Endothelial cell of umbilical vein (primary cell): ENCODE data around the gene ADAMTSL2. TPM values are rescaled to one million over a fixed set of nuclear protein-coding genes. Genes with fewer than 3 reads are reported as not detected.

Experiments
- BruUV-seq: library from RNA; stranded (reverse); fragments of 400-500 nt; replicated peaks from 2 replicates; lab custom pipeline; 2021; lab: Mats Ljungman, UMichigan
- CTCF ChIA-PET: fragments of 300-600, 350-600 bp; sonication (Branson Sonifier 250); formaldehyde crosslinking; loops from one replicate; lab custom pipeline; 2021; ENCODE audit warnings: antibody characterized with exemption, inconsistent platforms; lab: Charles Lee
- POLR2A ChIA-PET: fragments of 300-600, 350-600 bp; sonication (Branson Sonifier 250); formaldehyde crosslinking; loops from one replicate; lab custom pipeline; 2021; ENCODE audit warnings: antibody characterized with exemption, inconsistent platforms; lab: Charles Lee
- DNase-seq: peaks from one replicate; pipeline ENCODE4 v3.0.0-alpha.2; 2011; ENCODE audit warnings: low read depth, low spot score
- FAIRE-seq: peaks from 2 replicates; lab custom pipeline; 2011; peaks lifted over from hg19 to GRCh38; lab: Jason Lieb, UNC
- H2AFZ ChIP-seq: 2 replicates; pipeline ENCODE4 v1.6.0; 2012; ENCODE audit warnings: low read depth, low read length, control low read depth, inconsistent platforms
- H3K27ac ChIP-seq: 2 replicates; pipeline ENCODE4 v1.5.1; 2011; ENCODE audit warnings: low read depth, mild to moderate bottlenecking, control low read depth, low read length, moderate library complexity; ENCODE audit not compliant: insufficient read depth
- H3K27me3 ChIP-seq, 2 experiments: 2 replicates each; pipeline versions ENCODE4 v1.6.0 to v1.6.1; 2011; ENCODE audit warnings: low read length in 2 of 2, mixed read lengths in 1 of 2; ENCODE audit not compliant: control insufficient read depth in 2 of 2, insufficient read depth in 2 of 2
- H3K36me3 ChIP-seq, 2 experiments: 2 replicates in 1 of 2; 3 replicates in 1 of 2; pipeline ENCODE4 v1.5.1; 2011; ENCODE audit warnings: low read length in 2 of 2, mild to moderate bottlenecking in 1 of 2, moderate library complexity in 1 of 2; ENCODE audit not compliant: control insufficient read depth in 2 of 2, insufficient read depth in 2 of 2; ENCODE audit errors: extremely low read depth in 1 of 2
- H3K4me1 ChIP-seq: 3 replicates; pipeline ENCODE4 v1.5.1; 2011; ENCODE audit warnings: mild to moderate bottlenecking, low read length; ENCODE audit not compliant: control insufficient read depth, insufficient read depth; ENCODE audit errors: extremely low read depth
- H3K4me2 ChIP-seq: 2 replicates; pipeline ENCODE4 v1.6.1; 2011; ENCODE audit warnings: low read length, control low read depth, mixed read lengths; ENCODE audit not compliant: insufficient read depth
- H3K4me3 ChIP-seq, 3 experiments: fragments of 200-600 bp in 1 of 3; sonication (generic), shearing (Covaris generic) in 1 of 3; replicated peaks in 1 of 3; 2 replicates each; pipeline ENCODE4 v1.5.1; 2011 to 2016; ENCODE audit warnings: control low read depth in 3 of 3, low read length in 3 of 3, mild to moderate bottlenecking in 2 of 3, inconsistent platforms in 1 of 3, low read depth in 1 of 3, moderate library complexity in 1 of 3; ENCODE audit not compliant: insufficient read depth in 1 of 3
- H3K79me2 ChIP-seq: 2 replicates; pipeline ENCODE4 v1.6.0; 2012; ENCODE audit warnings: low read length, inconsistent platforms; ENCODE audit not compliant: control insufficient read depth, insufficient read depth
- H3K9ac ChIP-seq: replicated peaks from 2 replicates; pipeline ENCODE3; 2011; ENCODE audit warnings: low read length, control low read depth; ENCODE audit not compliant: insufficient read depth; ENCODE audit errors: extremely low read depth
- H3K9me1 ChIP-seq: replicated peaks from 3 replicates; pipeline ENCODE4 v1.6.0; 2011; ENCODE audit warnings: mild to moderate bottlenecking, low read length; ENCODE audit not compliant: control insufficient read depth, insufficient read depth; ENCODE audit errors: extremely low read depth
- H3K9me3 ChIP-seq: replicated peaks from 2 replicates; pipeline ENCODE4 v1.5.1; 2012; ENCODE audit warnings: low read length, inconsistent platforms; ENCODE audit not compliant: control insufficient read depth, insufficient read depth
- H4K20me1 ChIP-seq: replicated peaks from 2 replicates; pipeline ENCODE3; 2011; ENCODE audit warnings: mild to moderate bottlenecking, low read length; ENCODE audit not compliant: control insufficient read depth, insufficient read depth; ENCODE audit errors: extremely low read depth
- MAX ChIP-seq: IDR thresholded peaks from 2 replicates; pipeline ENCODE4 v1.6.1; 2011; ENCODE audit not compliant: insufficient read depth, insufficient read length
- POLR2A ChIP-seq: IDR thresholded peaks from 2 replicates; pipeline ENCODE4 v1.6.1; 2012; ENCODE audit warnings: low read depth, mild to moderate bottlenecking, control low read depth, low read length
- POLR2AphosphoS5 ChIP-seq: IDR thresholded peaks from 2 replicates; pipeline ENCODE4 v1.6.1; 2012; ENCODE audit warnings: low read depth, mild to moderate bottlenecking, control low read depth, low read length, moderate library complexity; ENCODE audit not compliant: insufficient read depth
- dilution Hi-C: fragments of 300-500 bp; cut with MboI; formaldehyde crosslinking; loops from one replicate; pipeline ENCODE4 v1.15.0; 2019; ENCODE audit warnings: low sequenced_read_pairs; ENCODE audit not compliant: extremely low pct_ligation_motif_present
- intact Hi-C: fragments of 100-400 bp; cut with micrococcal nuclease; formaldehyde crosslinking; loops from one replicate; pipeline ENCODE4 v1.10.0; 2022
- polyA plus RNA-seq, 4 experiments: library from polyadenylated mRNA; depleted of rRNA in 3 of 4; stranded (reverse) in 3 of 4; unstranded in 1 of 4; fragments of >200 nt; gene quantifications; 2 replicates each; pipeline versions ENCODE4 v1.2.1 to v1.2.3, GENCODE V29; 2011 to 2012; ENCODE audit warnings: missing spikeins in 1 of 4
- total RNA-seq: library from RNA; stranded (reverse); gene quantifications from 2 replicates; pipeline ENCODE4 v1.2.3, GENCODE V29; 2021
- TF ChIP-seq, protein P1 (sequence below), 2 donors: IDR thresholded peaks; 1 replicate in 1 of 2; 2 replicates in 1 of 2; pipeline ENCODE4 v1.5.1; 2011; ENCODE audit warnings: low read length in 2 of 2, mild to moderate bottlenecking in 2 of 2, moderate library complexity in 2 of 2, control low read depth in 1 of 2, inconsistent platforms in 1 of 2, low read depth in 1 of 2; ENCODE audit not compliant: insufficient read depth in 1 of 2; ENCODE audit errors: extremely low read depth in 1 of 2

ADAMTSL2 gene
- total and polyA plus RNA-seq, 2 donors (not counting 3 experiments of a cell fraction or from before 2014, with no cell fraction given) = not detected

- H3K9ac ChIP-seq = no peak overlapping the region
- no peaks in the 10 kb centered on the region for H3K27me3 ChIP-seq
- intact Hi-C loops (no loop called here), dilution Hi-C loops (no loop called here)
- H3K4me1 ChIP-seq = no peaks in the 10 kb centered on the region
- no TSS peak for BruUV-seq
- CTCF ChIA-PET = no interaction called here
- no peaks in the 10 kb centered on the region for H3K9me1 ChIP-seq
- DNase-seq (no peak), FAIRE-seq (no peak)
- no peak overlapping the region for H3K4me3 ChIP-seq
- H3K36me3 ChIP-seq = no peaks in the 10 kb centered on the region
- no peaks in the 10 kb centered on the region for H3K79me2 ChIP-seq
- no peaks in the 10 kb centered on the region for H4K20me1 ChIP-seq
- no peak for TF ChIP-seq POLR2AphosphoS5
- POLR2A ChIA-PET = no interaction called here
- no peaks in the 10 kb centered on the region for H3K9me3 ChIP-seq
- no peak overlapping the region for H3K4me2 ChIP-seq
- H2AFZ ChIP-seq = no peak overlapping the region
- H3K27ac ChIP-seq = no peak overlapping the region
These were observed 78.9 kb downstream of the ADAMTSL2 start for GRCh38 chr9:133613432-133613831.

DNA sequence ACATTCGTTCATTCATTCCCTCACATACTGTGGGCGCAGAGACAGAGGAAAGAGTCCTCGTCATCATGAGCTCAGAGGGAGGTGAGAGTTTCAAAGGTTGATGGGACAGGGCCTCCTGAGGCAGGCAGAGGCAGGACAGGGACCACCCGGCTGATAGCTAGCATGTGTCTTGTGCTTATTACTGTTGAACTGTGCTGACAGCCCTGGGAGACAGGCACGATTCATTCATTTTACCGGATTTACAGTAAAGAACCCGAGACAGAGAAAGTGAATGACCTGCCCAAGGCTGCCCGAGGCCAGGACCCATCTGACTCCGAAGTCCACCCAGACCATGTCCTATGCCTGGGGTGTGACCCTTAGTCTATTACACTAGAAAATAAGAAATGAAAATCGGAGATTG lies 79.6 kb downstream of the ADAMTSL2 start:
- no peak overlapping the region for H3K27ac ChIP-seq
- DNase-seq (no peak), FAIRE-seq (no peak)
- no peaks in the 10 kb centered on the region for H3K79me2 ChIP-seq
- H4K20me1 ChIP-seq = no peaks in the 10 kb centered on the region
- H3K36me3 ChIP-seq = no peaks in the 10 kb centered on the region
- H3K4me1 ChIP-seq = no peaks in the 10 kb centered on the region
- H3K9ac ChIP-seq = no peak overlapping the region
- H3K4me2 ChIP-seq = no peak overlapping the region
- no peaks in the 10 kb centered on the region for H3K9me3 ChIP-seq
- no peaks in the 10 kb centered on the region for H3K9me1 ChIP-seq
- no peak for TF ChIP-seq POLR2A
- TF ChIP-seq POLR2AphosphoS5 = no peak
- no peak for TF ChIP-seq MAX
- TF ChIP-seq, protein P1, sequence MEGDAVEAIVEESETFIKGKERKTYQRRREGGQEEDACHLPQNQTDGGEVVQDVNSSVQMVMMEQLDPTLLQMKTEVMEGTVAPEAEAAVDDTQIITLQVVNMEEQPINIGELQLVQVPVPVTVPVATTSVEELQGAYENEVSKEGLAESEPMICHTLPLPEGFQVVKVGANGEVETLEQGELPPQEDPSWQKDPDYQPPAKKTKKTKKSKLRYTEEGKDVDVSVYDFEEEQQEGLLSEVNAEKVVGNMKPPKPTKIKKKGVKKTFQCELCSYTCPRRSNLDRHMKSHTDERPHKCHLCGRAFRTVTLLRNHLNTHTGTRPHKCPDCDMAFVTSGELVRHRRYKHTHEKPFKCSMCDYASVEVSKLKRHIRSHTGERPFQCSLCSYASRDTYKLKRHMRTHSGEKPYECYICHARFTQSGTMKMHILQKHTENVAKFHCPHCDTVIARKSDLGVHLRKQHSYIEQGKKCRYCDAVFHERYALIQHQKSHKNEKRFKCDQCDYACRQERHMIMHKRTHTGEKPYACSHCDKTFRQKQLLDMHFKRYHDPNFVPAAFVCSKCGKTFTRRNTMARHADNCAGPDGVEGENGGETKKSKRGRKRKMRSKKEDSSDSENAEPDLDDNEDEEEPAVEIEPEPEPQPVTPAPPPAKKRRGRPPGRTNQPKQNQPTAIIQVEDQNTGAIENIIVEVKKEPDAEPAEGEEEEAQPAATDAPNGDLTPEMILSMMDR (IDR thresholded peaks at IDR 0.05; ENCODE audit: extremely low read depth in 1 of 2, insufficient read depth in 1 of 2, low read depth in 1 of 2, low read length in 2 of 2) = no peak
- H2AFZ ChIP-seq = no peak overlapping the region
- H3K27me3 ChIP-seq = no peaks in the 10 kb centered on the region
- ChIA-PET POLR2A (no interaction called here), CTCF (no interaction called here)
- intact Hi-C loops = no loop called here
- BruUV-seq = no TSS peak
- dilution Hi-C loops = no loop called here
- no peak overlapping the region for H3K4me3 ChIP-seq
